GM19240 (cell line): ENCODE data around the gene ITGA3.

Experiments used
- DNase-seq: peaks from one replicate; pipeline ENCODE4 v3.0.0; 2011; ENCODE audit warnings: low spot score; ENCODE audit not compliant: insufficient read length

Gene ITGA3

GRCh38 chr17:50067996-50068395 lies 12.1 kb downstream of the ITGA3 start:
- DNase-seq = no peak

- no peak for DNase-seq
These were observed 15.2 kb downstream of the ITGA3 start for GRCh38 chr17:50070908-50071680.

- DNase-seq = no peak
These were observed 15.8 kb downstream of the ITGA3 start for GRCh38 chr17:50071692-50072091.

- DNase-seq = no peak
These were observed 16.2 kb downstream of the ITGA3 start for GRCh38 chr17:50072130-50072529.

GRCh38 chr17:50072925-50073324 lies 17.0 kb downstream of the ITGA3 start:
- DNase-seq = no peak

GRCh38 chr17:50074227-50074626 lies 18.3 kb downstream of the ITGA3 start:
- no peak for DNase-seq

- DNase-seq = no peak
These were observed 19.6 kb downstream of the ITGA3 start for GRCh38 chr17:50075446-50076032.

- DNase-seq = no peak
These were observed 20.3 kb downstream of the ITGA3 start for GRCh38 chr17:50076221-50076590.

GRCh38 chr17:50076591-50077235 lies 20.8 kb downstream of the ITGA3 start:
- DNase-seq = no peak

GRCh38 chr17:50078430-50078829 lies 22.5 kb downstream of the ITGA3 start:
- DNase-seq = no peak

- no peak for DNase-seq
These were observed 23.6 kb downstream of the ITGA3 start for GRCh38 chr17:50079334-50080095.

- DNase-seq = no peak
These were observed 24.2 kb downstream of the ITGA3 start for GRCh38 chr17:50080096-50080480.

- DNase-seq = no peak
These were observed 24.9 kb downstream of the ITGA3 start for GRCh38 chr17:50080827-50081226.

GRCh38 chr17:50081757-50082156 lies 25.8 kb downstream of the ITGA3 start:
- no peak for DNase-seq

GRCh38 chr17:50087246-50087911 lies 31.5 kb downstream of the ITGA3 start:
- DNase-seq = peak; percentile 73

GRCh38 chr17:50087912-50088405 lies 32.0 kb downstream of the ITGA3 start:
- DNase-seq = no peak

GRCh38 chr17:50088952-50089825 lies 33.3 kb downstream of the ITGA3 start:
- no peak for DNase-seq

- no peak for DNase-seq
These were observed 34.2 kb downstream of the ITGA3 start for GRCh38 chr17:50090071-50090470.

GRCh38 chr17:50090971-50091917 lies 35.3 kb downstream of the ITGA3 start:
- no peak for DNase-seq
